HG03159 (cell line): Measurements from ENCODE around the gene ZFYVE28.

ENCODE experiments used
- ATAC-seq: cut with Tn5 transposase; IDR thresholded peaks from one replicate; pipeline ENCODE4 v1.9.1; 2021; ENCODE audit warnings: mild to moderate bottlenecking, moderate library complexity; ENCODE audit not compliant: unreplicated experiment

ZFYVE28 gene

DNA sequence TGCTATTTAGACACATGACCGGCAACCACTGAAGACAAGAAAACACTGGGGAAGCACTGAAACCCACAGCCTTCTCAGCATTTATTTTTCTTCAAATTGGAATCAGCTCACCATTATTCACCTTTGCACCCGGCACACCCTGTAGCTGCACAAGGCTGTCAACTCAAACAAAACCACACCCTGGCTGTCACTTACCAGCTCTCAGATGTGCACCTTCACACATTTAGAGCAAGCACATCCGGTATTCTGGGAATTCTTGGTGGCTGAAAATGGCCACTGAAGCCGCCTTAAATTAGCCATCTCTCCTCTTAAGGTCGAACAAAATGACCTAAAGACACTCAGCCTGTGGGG is 5.9 kb downstream of the ZFYVE28 start:
- ATAC-seq: peak; percentile 13

GRCh38 chr4:2411786-2412510 is 6.5 kb downstream of the ZFYVE28 start:
- ATAC-seq: no peak

DNA sequence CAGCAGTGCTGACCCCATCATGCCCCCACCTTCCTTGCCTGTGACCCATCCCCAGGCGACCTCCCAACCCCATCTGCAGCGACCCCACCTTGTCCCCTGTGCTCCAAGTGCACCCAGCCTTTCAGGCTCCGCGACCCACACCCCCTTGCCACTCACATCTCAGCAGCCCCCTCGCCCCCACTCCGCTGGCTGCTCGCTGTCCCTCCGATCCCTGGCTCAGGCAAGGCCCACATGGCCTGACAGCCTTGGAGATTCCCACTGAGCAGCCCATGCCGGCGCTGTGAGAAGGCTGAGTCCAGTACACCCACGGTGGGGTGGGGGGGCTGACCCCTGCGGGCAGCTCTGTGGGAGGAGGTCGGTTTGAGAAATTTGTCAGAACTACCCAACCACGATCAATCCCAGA is 9.1 kb downstream of the ZFYVE28 start:
- ATAC-seq: no peak

GRCh38 chr4:2408976-2409375 is 9.5 kb downstream of the ZFYVE28 start:
- ATAC-seq: no peak

DNA sequence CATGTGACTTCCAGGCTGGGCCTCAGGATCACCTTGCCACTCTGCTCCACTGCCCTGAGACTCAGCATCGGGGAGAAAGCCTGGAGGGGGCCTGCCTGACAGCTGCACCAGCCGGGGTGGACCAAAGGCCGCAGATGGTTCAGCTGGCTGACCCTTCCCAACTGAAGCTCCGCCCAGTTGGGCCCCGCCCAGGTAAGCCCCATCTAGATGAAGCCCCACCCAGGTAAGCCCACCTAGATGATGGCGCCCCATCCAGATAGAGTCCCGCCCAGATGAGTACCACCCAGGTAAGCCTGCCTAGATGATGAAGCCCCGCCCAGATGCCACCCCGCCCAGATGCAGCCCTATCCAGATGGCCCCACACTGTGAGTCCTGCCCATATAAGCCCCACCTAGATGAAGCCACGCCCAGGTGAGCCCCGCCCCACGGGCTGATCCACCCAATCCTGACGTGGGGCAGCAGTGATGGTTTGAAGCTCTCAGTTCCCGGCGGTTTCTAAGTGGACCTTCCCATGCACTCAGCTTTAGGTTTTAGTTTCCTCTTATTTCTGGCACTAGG is 10.0 kb downstream of the ZFYVE28 start:
- ATAC-seq: no peak

DNA sequence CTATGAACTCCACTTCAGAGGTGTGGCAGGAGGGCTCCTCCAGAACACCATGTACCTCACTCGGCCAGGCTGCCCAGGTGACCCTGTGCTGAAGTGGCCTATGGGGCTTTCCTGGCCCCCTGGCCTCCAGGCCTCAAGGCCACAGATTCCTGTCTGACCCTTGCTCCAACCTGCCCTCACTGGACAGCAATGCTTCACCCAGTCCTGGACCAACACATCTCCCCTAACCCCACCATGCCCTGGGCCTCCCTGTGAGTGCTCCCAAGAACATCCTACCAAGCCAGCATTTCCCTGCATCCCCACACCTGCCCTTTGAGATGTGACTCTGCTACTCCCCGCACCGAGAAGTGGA is 10.5 kb downstream of the ZFYVE28 start:
- ATAC-seq: no peak

- ATAC-seq: no peak
Measured at GRCh38 chr4:2406920-2407319, 11.5 kb downstream of the ZFYVE28 start.

DNA sequence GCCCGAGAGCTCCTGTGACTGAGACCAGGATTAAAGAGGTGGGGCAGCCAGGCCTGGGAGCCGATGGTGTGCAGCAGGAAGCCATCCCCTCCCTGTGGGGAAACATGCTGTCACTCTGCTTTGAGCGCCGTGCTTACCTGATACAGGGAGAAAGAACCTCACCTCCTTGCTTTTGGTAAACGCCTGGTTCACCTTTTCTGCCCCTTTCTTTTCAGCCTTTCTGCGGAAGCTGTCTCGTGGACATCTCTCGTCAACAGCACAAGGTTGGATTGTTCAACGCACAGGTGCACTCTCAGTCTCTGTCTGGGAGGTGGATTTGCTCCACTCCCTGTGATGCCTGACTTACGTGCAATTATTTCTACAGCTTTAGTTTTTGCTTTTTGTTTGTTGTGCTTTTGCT is 12.0 kb downstream of the ZFYVE28 start:
- no peak for ATAC-seq

DNA sequence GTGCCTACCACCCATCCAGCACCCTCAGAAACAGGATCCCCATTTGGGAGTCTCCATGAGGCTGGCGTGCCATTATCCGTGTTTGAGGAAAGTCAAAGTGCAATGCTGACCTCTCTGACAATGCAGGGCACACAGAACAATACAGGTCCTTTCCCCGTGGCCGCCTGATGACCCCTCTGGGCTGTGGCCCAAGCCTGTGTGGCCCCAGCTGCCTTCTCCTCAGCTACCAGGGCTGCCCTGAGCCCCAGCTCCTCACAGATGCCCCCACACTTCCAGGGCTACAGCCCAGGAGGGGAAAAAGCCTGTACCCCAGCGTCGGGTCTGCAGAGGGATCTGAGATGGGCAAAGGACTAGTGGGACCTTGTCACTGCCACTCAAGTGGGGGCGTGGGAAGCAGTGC is 15.5 kb downstream of the ZFYVE28 start:
- no peak for ATAC-seq

DNA sequence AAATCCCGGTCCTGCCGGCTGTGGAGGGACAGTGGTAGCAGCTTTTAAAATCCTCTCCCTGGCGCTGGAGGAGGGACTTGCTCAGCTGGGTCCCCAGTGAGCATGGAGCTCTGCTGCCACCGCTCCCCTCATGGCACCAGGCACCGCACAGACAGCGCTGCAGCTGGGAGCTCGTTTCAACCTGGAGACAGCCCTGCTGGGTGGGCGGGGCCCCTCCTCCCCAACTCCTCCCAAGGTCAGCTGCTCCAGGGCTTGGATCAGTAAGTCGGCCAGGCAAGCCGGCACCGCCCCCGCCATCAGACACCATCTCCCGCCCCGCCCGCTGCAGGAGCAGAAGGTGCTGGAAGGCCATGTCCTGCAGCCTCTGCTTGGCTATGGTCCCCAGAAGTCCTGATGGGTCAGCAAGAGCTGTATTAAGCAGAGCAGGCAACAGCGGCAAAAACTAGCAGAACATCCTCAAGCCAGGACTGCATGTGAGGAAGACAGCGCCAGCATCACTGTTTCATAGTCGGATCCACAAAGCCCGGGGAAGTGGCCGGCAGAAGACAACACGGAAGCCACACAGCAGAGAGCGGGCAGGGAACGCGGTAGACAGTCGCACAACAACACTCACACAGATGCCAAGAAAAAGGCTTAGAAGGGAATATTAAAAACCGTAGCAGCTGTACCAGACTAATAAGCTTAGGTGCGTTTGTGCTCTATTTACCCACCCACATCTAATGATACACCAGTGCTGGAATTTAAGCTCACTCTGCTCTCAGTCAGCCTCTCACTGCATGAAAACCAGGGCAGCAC is 16.2 kb downstream of the ZFYVE28 start:
- ATAC-seq: no peak

- no peak for ATAC-seq
Measured at GRCh38 chr4:2401610-2401983, 16.8 kb downstream of the ZFYVE28 start.

DNA sequence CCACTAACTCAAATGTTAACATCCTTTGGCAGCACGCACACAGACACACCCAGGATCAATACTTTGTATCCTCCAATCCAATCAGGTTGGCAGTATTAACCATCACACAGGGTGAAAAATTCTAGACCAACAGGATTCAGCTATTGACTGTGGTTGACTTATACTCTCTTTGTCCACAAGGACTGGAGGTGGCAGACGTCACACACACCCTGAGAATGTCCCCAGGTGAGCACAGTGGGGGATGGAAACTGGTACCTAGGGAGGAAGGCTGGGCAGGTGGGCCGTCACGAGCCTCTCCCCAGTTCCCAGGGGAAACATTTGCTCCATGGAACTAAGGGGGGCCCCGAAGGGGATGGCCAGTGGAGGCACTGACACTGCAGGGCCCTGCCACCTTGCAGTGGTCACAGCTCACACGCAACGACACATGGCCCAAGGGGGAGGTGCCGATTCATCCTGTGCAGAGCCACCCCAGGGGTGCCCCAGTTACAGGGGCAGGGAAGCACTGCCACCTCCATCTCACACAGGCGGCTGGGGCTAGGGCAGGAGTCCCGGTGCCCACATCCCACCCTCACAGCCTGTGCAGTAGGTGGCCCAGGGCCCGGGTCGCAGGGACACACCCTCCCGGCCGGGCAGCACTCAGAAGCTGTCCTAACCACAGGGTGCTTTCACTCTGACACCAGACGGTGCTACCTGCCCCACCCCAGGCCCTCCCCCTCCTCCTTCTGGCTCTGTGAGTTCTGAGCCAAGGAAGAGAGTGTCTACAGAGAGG is 17.4 kb downstream of the ZFYVE28 start:
- no peak for ATAC-seq

DNA sequence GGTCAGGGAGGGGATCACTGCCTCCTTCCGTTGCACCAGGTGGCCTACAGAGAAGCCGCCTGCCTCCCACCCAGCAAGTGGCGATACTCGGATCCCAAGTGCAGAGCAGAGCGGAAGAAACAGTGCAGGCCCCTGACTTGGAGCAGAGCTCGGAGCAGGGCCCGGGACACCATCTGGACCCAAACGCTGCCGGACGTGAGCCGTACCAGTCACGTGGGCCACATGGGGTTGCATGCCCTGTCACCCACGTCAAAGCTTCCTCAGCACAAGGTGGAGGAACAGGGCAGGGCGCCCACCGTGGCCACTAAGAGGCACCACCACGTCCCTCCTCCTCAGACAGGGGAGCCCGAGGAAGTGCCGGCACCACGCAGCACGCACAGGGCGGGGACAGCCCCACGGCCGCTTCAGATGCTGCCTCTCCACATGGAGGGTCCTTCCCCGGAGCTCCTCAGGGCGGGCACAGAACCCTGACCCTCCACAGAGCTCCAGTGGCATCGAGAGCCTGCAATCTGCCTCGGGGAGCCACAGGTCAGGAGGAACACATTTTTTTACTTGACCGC is 18.7 kb downstream of the ZFYVE28 start:
- no peak for ATAC-seq

DNA sequence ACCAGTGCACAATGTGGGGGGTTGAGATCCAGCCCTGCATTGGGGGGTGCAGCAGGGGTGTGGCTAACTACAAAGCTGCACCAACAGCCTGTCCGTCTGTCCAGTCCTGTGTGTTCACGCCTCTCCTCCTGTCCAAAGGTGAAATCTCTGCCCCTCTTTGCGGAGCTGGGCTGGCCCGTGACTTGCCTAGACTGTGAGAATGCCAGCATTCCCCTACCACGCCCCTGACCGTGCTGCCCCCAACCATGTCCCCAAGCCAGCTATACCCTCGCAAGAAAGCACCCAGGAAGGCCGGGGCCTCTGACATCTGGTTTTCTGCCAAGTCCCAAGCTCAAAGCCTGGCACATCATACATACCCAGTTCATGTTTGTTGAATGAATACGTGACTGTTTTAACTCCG is 19.2 kb downstream of the ZFYVE28 start:
- ATAC-seq: no peak

DNA sequence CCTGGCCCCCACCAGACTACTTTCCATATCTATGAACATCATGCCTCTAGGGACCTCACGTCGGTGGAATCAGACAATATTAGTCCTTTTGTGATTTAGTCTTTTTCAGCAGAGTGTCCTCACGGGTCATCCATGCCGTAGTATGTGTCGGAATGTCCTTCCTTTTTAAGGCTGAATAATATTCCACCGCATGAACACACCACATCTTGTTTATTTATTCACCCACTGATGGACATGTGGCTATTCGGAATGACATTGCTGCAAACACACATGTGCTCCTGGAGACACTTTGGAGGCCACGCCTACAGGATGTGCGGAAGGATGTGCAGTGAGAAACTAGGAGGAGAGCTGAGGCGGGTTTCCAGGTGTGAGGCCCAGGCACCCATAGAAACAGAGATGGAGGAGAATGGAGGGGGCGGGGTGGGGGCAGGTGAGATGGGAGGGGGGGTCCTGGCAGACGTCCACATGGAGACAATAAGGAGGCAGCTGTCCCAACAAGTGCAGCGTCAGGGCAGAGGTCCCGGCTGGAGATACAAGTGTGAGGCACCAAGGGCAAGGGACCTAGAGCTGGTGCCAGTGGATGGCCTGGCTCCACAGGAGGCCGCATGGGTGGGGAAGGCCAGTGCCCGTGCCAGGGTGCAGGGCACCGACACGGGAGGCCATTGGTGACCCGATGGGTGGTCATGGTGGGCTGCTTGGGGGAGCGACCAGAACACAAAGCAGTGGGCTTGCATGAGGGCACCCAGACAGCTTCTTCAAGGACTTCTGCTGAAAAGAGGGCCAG is 20.7 kb downstream of the ZFYVE28 start:
- no peak for ATAC-seq

- ATAC-seq: no peak
Measured at GRCh38 chr4:2396781-2397368, 21.6 kb downstream of the ZFYVE28 start.

DNA sequence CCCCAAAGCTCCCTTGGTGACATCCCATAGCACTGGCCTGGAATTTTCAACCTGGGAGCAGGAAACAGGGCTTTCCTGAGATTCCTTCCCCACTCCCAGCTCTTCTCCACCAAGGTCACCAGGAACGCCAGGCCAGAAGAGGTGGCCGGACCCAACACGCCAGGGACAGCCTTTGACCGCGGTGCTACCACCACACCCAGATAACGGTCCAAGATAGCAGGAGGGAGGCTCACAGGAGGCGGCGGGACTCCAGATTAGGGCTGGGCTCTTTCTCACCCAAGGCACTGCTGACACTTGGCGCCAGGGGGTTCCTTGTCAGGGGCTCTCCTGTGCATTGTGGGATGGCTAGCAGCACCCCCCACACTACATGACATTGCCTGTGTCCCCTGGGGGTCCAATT is 22.9 kb downstream of the ZFYVE28 start:
- no peak for ATAC-seq

- no peak for ATAC-seq
Measured at GRCh38 chr4:2395038-2395437, 23.4 kb downstream of the ZFYVE28 start.

DNA sequence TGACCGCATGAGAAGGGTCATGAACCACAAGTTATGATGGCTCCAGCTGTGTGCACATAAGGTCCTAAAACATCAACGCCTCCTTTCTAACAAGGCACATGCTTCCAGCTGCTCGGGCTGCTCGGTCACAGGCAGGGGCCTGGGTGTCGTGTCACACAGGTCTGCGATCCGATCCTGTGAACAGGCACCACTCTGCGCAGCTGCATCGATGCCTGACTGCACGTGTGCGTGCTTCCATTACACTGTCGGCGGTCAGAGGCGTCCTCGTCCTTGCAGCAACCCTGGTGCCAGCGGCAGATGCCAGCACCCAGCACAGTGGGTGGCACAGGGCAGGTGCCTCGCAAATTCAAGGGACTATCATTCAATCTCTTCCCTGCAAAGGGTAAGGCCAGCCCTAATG is 23.9 kb downstream of the ZFYVE28 start:
- ATAC-seq: no peak
